ENCODE results near the gene CEACAM3.

DNA sequence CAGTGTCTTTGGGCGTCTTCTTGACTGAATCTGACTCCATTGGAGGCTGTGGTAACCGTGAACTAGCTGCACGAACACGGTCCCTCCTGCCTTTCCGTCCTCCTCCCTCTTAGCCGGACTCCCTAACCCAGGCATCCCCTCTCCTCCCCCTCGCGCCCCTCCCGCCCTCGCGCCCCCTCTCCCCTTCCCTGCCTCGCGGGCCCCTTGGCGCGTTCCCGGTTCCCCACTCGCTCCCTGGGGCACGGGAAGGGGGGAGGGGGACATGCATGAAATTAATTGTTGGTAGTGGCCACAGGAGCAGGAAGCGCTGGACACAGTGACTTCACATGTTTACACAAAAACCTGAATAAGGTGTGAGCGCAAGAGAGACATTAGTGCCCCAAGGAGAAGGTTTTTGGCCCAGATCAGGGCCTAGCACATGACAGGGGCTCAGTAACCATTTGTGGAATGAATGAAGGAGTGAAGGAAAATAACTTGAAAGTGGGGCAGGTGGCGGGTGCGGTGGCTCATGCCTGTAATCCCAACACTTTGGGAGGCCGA, 48.7 kb downstream of the CEACAM3 start:
- TF ChIP-seq, protein P1, sequence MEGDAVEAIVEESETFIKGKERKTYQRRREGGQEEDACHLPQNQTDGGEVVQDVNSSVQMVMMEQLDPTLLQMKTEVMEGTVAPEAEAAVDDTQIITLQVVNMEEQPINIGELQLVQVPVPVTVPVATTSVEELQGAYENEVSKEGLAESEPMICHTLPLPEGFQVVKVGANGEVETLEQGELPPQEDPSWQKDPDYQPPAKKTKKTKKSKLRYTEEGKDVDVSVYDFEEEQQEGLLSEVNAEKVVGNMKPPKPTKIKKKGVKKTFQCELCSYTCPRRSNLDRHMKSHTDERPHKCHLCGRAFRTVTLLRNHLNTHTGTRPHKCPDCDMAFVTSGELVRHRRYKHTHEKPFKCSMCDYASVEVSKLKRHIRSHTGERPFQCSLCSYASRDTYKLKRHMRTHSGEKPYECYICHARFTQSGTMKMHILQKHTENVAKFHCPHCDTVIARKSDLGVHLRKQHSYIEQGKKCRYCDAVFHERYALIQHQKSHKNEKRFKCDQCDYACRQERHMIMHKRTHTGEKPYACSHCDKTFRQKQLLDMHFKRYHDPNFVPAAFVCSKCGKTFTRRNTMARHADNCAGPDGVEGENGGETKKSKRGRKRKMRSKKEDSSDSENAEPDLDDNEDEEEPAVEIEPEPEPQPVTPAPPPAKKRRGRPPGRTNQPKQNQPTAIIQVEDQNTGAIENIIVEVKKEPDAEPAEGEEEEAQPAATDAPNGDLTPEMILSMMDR (IDR thresholded peaks at IDR 0.05), result no peak
- TF ChIP-seq POLR2AphosphoS5 (IDR thresholded peaks at IDR 0.05) (no peak), POLR2A (IDR thresholded peaks at IDR 0.05) (no peak)

All from transverse colon (tissue), 4 donors.